Stimulated activated naive B cell treated with anti-CD40 and anti-IgM and Interleukin-4, amounts not matched to agents 10 μg/mL and 1 μg/mL and 100 μg/mL, for 72 hours (primary cell): Measurements from ENCODE around the gene VAMP5.

Source experiments
- ATAC-seq, 2 donors: fragments of 150-1000 bp; cut with Tn5 transposase; replicated peaks; 2 replicates each; pipeline ENCODE4 v1.10.0; 2021; ENCODE audit warnings: moderate library complexity in 1 of 2
- DNase-seq: peaks from one replicate; pipeline ENCODE4 v3.0.0; 2021
- H3K27ac Mint-ChIP-seq: one replicate; pipeline ENCODE4 v1.8.0; 2022; ENCODE audit warnings: mild to moderate bottlenecking, mixed read lengths
- H3K27me3 Mint-ChIP-seq, 2 donors: one replicate each; pipeline ENCODE4 v1.8.0; 2022; ENCODE audit warnings: mixed read lengths in 2 of 2
- H3K36me3 Mint-ChIP-seq, 2 donors: one replicate each; pipeline ENCODE4 v1.8.0; 2022; ENCODE audit warnings: mixed read lengths in 2 of 2, mild to moderate bottlenecking in 1 of 2
- H3K4me1 Mint-ChIP-seq, 2 donors: one replicate each; pipeline ENCODE4 v1.8.0; 2022; ENCODE audit warnings: mixed read lengths in 2 of 2, mild to moderate bottlenecking in 1 of 2
- H3K4me3 Mint-ChIP-seq, 2 donors: one replicate each; pipeline ENCODE4 v1.8.0; 2022; ENCODE audit warnings: mild to moderate bottlenecking in 2 of 2, mixed read lengths in 2 of 2, moderate library complexity in 1 of 2
- H3K9me3 Mint-ChIP-seq, 2 donors: one replicate each; pipeline ENCODE4 v1.8.0; 2022; ENCODE audit warnings: mixed read lengths in 2 of 2, mild to moderate bottlenecking in 1 of 2

The VAMP5 gene

DNA sequence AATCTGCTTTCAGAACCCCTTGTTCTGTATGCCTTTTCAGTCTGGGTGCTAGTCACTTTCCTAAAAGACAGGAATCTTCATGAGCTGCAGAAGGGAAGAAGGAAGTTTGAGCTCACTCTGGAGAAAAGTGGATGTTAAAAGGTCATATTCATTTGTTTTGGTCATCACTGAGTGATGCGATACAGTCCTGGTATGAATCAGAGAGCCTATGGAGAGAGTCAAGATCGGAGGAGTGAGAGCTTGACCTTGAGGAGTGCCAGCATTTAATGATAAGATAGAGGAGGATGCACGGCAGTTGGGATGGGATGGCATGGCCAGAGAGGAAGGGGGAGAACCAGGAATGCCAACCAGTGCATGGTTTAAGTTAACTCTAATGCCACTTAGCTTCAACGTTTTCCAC, 51.4 kb downstream of the VAMP5 start:
- DNase-seq, result no peak
- Mint-ChIP-seq H3K4me1 (peaks cover 12 to 18% of the 10 kb centered on the region in 2 donors), H3K9me3 (no peaks in the 10 kb centered on the region), H3K27me3 (no peaks in the 10 kb centered on the region), H3K4me3 (no peak overlapping the region), H3K27ac (no peak overlapping the region), H3K36me3 (peaks cover 50 to 65% of the 10 kb centered on the region in 2 donors)
- ATAC-seq, result no peak

GRCh38 chr2:85642725-85643124, 58.5 kb downstream of the VAMP5 start:
- Mint-ChIP-seq H3K36me3 (peaks cover 41 to 48% of the 10 kb centered on the region in 2 donors), H3K27ac (no peak overlapping the region), H3K4me1 (peaks cover 1 to 9% of the 10 kb centered on the region in 2 donors), H3K27me3 (no peaks in the 10 kb centered on the region), H3K4me3 (no peak overlapping the region), H3K9me3 (no peaks in the 10 kb centered on the region)
- no peak for ATAC-seq
- no peak for DNase-seq
